Measurements from ENCODE around the gene UST.

The UST gene

GRCh38 chr6:149059557-149059956 lies 312.7 kb downstream of the UST start:
- Histone ChIP-seq H3K4me3 (ENCODE audit: insufficient read depth in 1 of 2, low read depth in 1 of 2, low read length in 2 of 2) (no peak overlapping the region), H3K4ac (ENCODE audit: low read depth in 1 of 2, low read length in 2 of 2) (no peak overlapping the region), H3K14ac (ENCODE audit: low read length in 2 of 2) (no peak overlapping the region), H3K27me3 (ENCODE audit: control insufficient read depth in 1 of 2, insufficient read depth in 1 of 2, low read length in 2 of 2) (no peaks in the 10 kb centered on the region), H3K36me3 (ENCODE audit: control insufficient read depth in 1 of 2, insufficient read depth in 2 of 2, low read depth in 1 of 2, low read length in 2 of 2) (no peaks in the 10 kb centered on the region), H3K23ac (ENCODE audit: low read length in 2 of 2) (no peak overlapping the region), H3K9me3 (ENCODE audit: control insufficient read depth, low read length) (no peaks in the 10 kb centered on the region), H2AK5ac (ENCODE audit: low read length, severe bottlenecking) (peak overlapping the region; percentile 2), H3K9ac (ENCODE audit: low read length) (no peak overlapping the region), H2BK15ac (ENCODE audit: low read depth, poor library complexity, severe bottlenecking) (no peak overlapping the region), H3K27ac (ENCODE audit: low read length, poor library complexity, severe bottlenecking) (peak overlapping the region; percentile 41), H2AFZ (ENCODE audit: low read depth, low read length) (no peak overlapping the region), H4K91ac (ENCODE audit: low read length) (no peak overlapping the region), H4K8ac (ENCODE audit: low read length) (no peak overlapping the region), H2BK12ac (ENCODE audit: low read length in 2 of 2) (peak overlapping the region in 1 of 2 experiments; percentile 29), H3K4me1 (ENCODE audit: control insufficient read depth, insufficient read depth, low read depth, low read length) (peaks cover 18% of the 10 kb centered on the region), H3K4me2 (ENCODE audit: low read length, poor library complexity, severe bottlenecking) (no peak overlapping the region), H2BK5ac (ENCODE audit: low read depth, low read length, poor library complexity, severe bottlenecking) (no peak overlapping the region), H3K18ac (ENCODE audit: low read depth in 1 of 2, low read length in 2 of 2) (no peak overlapping the region), H2BK120ac (ENCODE audit: low read depth, low read length) (no peak overlapping the region), H3K79me1 (replicated peaks; ENCODE audit: low read length, poor library complexity, severe bottlenecking) (no peaks in the 10 kb centered on the region)
- WGBS = 85% methylated on average over 7 of the region's 7 CpGs
- no peak for DNase-seq

- H4K91ac ChIP-seq (ENCODE audit: low read length) = peak overlapping the region; percentile 77
- no peak overlapping the region for H3K4me3 ChIP-seq (ENCODE audit: insufficient read depth in 1 of 2, low read depth in 1 of 2, low read length in 2 of 2)
- H3K4me2 ChIP-seq (ENCODE audit: low read length, poor library complexity, severe bottlenecking) = peak overlapping the region; percentile 27
- H3K79me1 ChIP-seq (replicated peaks; ENCODE audit: low read length, poor library complexity, severe bottlenecking) = no peaks in the 10 kb centered on the region
- peak overlapping the region in 1 of 2 experiments; percentile 31 for H2BK12ac ChIP-seq (ENCODE audit: low read length in 2 of 2)
- 52% methylated on average over 19 of the region's 19 CpGs for WGBS
- H2BK5ac ChIP-seq (ENCODE audit: low read depth, low read length, poor library complexity, severe bottlenecking) = no peak overlapping the region
- H2AK5ac ChIP-seq (ENCODE audit: low read length, severe bottlenecking) = peak overlapping the region; percentile 87
- peak overlapping the region; percentile 45 to 78 for H3K18ac ChIP-seq (ENCODE audit: low read depth in 1 of 2, low read length in 2 of 2)
- no peak overlapping the region for H3K14ac ChIP-seq (ENCODE audit: low read length in 2 of 2)
- no peaks in the 10 kb centered on the region for H3K27me3 ChIP-seq (ENCODE audit: control insufficient read depth in 1 of 2, insufficient read depth in 1 of 2, low read length in 2 of 2)
- no peak overlapping the region for H2BK120ac ChIP-seq (ENCODE audit: low read depth, low read length)
- no peak overlapping the region for H3K9ac ChIP-seq (ENCODE audit: low read length)
- no peaks in the 10 kb centered on the region for H3K36me3 ChIP-seq (ENCODE audit: control insufficient read depth in 1 of 2, insufficient read depth in 2 of 2, low read depth in 1 of 2, low read length in 2 of 2)
- peaks cover 18% of the 10 kb centered on the region for H3K4me1 ChIP-seq (ENCODE audit: control insufficient read depth, insufficient read depth, low read depth, low read length)
- no peak overlapping the region for H3K23ac ChIP-seq (ENCODE audit: low read length in 2 of 2)
- peak; percentile 54 for DNase-seq
- no peaks in the 10 kb centered on the region for H3K9me3 ChIP-seq (ENCODE audit: control insufficient read depth, low read length)
- no peak overlapping the region for H4K8ac ChIP-seq (ENCODE audit: low read length)
- H3K4ac ChIP-seq (ENCODE audit: low read depth in 1 of 2, low read length in 2 of 2) = no peak overlapping the region
- H3K27ac ChIP-seq (ENCODE audit: low read length, poor library complexity, severe bottlenecking) = peak overlapping the region; percentile 93
- no peak overlapping the region for H2AFZ ChIP-seq (ENCODE audit: low read depth, low read length)
- peak overlapping the region; percentile 13 for H2BK15ac ChIP-seq (ENCODE audit: low read depth, poor library complexity, severe bottlenecking)
Measured at GRCh38 chr6:149060300-149060984, 313.6 kb downstream of the UST start.

GRCh38 chr6:149060985-149061760 lies 314.3 kb downstream of the UST start:
- Histone ChIP-seq H3K14ac (ENCODE audit: low read length in 2 of 2) (no peak overlapping the region), H3K79me1 (replicated peaks; ENCODE audit: low read length, poor library complexity, severe bottlenecking) (no peaks in the 10 kb centered on the region), H4K91ac (ENCODE audit: low read length) (no peak overlapping the region), H2AFZ (ENCODE audit: low read depth, low read length) (no peak overlapping the region), H2AK5ac (ENCODE audit: low read length, severe bottlenecking) (no peak overlapping the region), H3K27ac (ENCODE audit: low read length, poor library complexity, severe bottlenecking) (peak overlapping the region; percentile 93), H2BK120ac (ENCODE audit: low read depth, low read length) (no peak overlapping the region), H3K4ac (ENCODE audit: low read depth in 1 of 2, low read length in 2 of 2) (no peak overlapping the region), H2BK12ac (ENCODE audit: low read length in 2 of 2) (no peak overlapping the region), H2BK15ac (ENCODE audit: low read depth, poor library complexity, severe bottlenecking) (no peak overlapping the region), H3K27me3 (ENCODE audit: control insufficient read depth in 1 of 2, insufficient read depth in 1 of 2, low read length in 2 of 2) (no peaks in the 10 kb centered on the region), H3K9me3 (ENCODE audit: control insufficient read depth, low read length) (no peaks in the 10 kb centered on the region), H3K18ac (ENCODE audit: low read depth in 1 of 2, low read length in 2 of 2) (no peak overlapping the region), H3K4me3 (ENCODE audit: insufficient read depth in 1 of 2, low read depth in 1 of 2, low read length in 2 of 2) (no peak overlapping the region), H3K23ac (ENCODE audit: low read length in 2 of 2) (no peak overlapping the region), H3K4me2 (ENCODE audit: low read length, poor library complexity, severe bottlenecking) (peak overlapping the region; percentile 27), H3K4me1 (ENCODE audit: control insufficient read depth, insufficient read depth, low read depth, low read length) (peaks cover 18% of the 10 kb centered on the region), H2BK5ac (ENCODE audit: low read depth, low read length, poor library complexity, severe bottlenecking) (no peak overlapping the region), H4K8ac (ENCODE audit: low read length) (no peak overlapping the region), H3K36me3 (ENCODE audit: control insufficient read depth in 1 of 2, insufficient read depth in 2 of 2, low read depth in 1 of 2, low read length in 2 of 2) (no peaks in the 10 kb centered on the region), H3K9ac (ENCODE audit: low read length) (no peak overlapping the region)
- peak; percentile 87 for DNase-seq
- WGBS = 32% methylated on average over 11 of the region's 12 CpGs

- peaks cover 18% of the 10 kb centered on the region for H3K4me1 ChIP-seq (ENCODE audit: control insufficient read depth, insufficient read depth, low read depth, low read length)
- H2AFZ ChIP-seq (ENCODE audit: low read depth, low read length) = no peak overlapping the region
- H4K91ac ChIP-seq (ENCODE audit: low read length) = no peak overlapping the region
- H3K4me3 ChIP-seq (ENCODE audit: insufficient read depth in 1 of 2, low read depth in 1 of 2, low read length in 2 of 2) = no peak overlapping the region
- no peak overlapping the region for H3K9ac ChIP-seq (ENCODE audit: low read length)
- peak overlapping the region; percentile 10 for H2AK5ac ChIP-seq (ENCODE audit: low read length, severe bottlenecking)
- H3K36me3 ChIP-seq (ENCODE audit: control insufficient read depth in 1 of 2, insufficient read depth in 2 of 2, low read depth in 1 of 2, low read length in 2 of 2) = no peaks in the 10 kb centered on the region
- H2BK5ac ChIP-seq (ENCODE audit: low read depth, low read length, poor library complexity, severe bottlenecking) = no peak overlapping the region
- no peak overlapping the region for H2BK15ac ChIP-seq (ENCODE audit: low read depth, poor library complexity, severe bottlenecking)
- H3K23ac ChIP-seq (ENCODE audit: low read length in 2 of 2) = no peak overlapping the region
- WGBS = 84% methylated on average over 2 of the region's 2 CpGs
- DNase-seq = peak; percentile 22
- H3K18ac ChIP-seq (ENCODE audit: low read depth in 1 of 2, low read length in 2 of 2) = no peak overlapping the region
- H2BK12ac ChIP-seq (ENCODE audit: low read length in 2 of 2) = no peak overlapping the region
- no peak overlapping the region for H3K4me2 ChIP-seq (ENCODE audit: low read length, poor library complexity, severe bottlenecking)
- H3K14ac ChIP-seq (ENCODE audit: low read length in 2 of 2) = no peak overlapping the region
- no peaks in the 10 kb centered on the region for H3K79me1 ChIP-seq (replicated peaks; ENCODE audit: low read length, poor library complexity, severe bottlenecking)
- H2BK120ac ChIP-seq (ENCODE audit: low read depth, low read length) = no peak overlapping the region
- no peaks in the 10 kb centered on the region for H3K9me3 ChIP-seq (ENCODE audit: control insufficient read depth, low read length)
- H3K4ac ChIP-seq (ENCODE audit: low read depth in 1 of 2, low read length in 2 of 2) = no peak overlapping the region
- peak overlapping the region; percentile 93 for H3K27ac ChIP-seq (ENCODE audit: low read length, poor library complexity, severe bottlenecking)
- no peaks in the 10 kb centered on the region for H3K27me3 ChIP-seq (ENCODE audit: control insufficient read depth in 1 of 2, insufficient read depth in 1 of 2, low read length in 2 of 2)
- H4K8ac ChIP-seq (ENCODE audit: low read length) = no peak overlapping the region
Measured at GRCh38 chr6:149061930-149062329, 315.1 kb downstream of the UST start.

Data from mesenchymal stem cell (in vitro differentiated cells and primary cell).